Panc1 (cell line): ENCODE data around the gene EXT2. TPM values are rescaled to one million over a fixed set of nuclear protein-coding genes. Genes with fewer than 3 reads are reported as not detected.

ENCODE experiments used
- ATAC-seq: fragments of 200-7000 bp; cut with Tn5 transposase; 2 replicates; pipeline ENCODE4 v1.9.1; 2020; ENCODE audit warnings: mild to moderate bottlenecking, moderate library complexity
- BruUV-seq: library from RNA; stranded (reverse); fragments of 400-500 nt; replicated peaks from 2 replicates; lab custom pipeline; 2021; lab: Mats Ljungman, UMichigan
- CTCF ChIA-PET: fragments of 300-600 bp; sonication (Branson Sonifier 250); formaldehyde crosslinking; loops from one replicate; lab custom pipeline; 2022; ENCODE audit warnings: antibody characterized with exemption; lab: Charles Lee
- POLR2A ChIA-PET: fragments of 300-600 bp; sonication (Branson Sonifier 250); formaldehyde crosslinking; loops from one replicate; lab custom pipeline; 2022; ENCODE audit warnings: antibody characterized with exemption; lab: Charles Lee
- DNase-seq: peaks from one replicate; pipeline ENCODE4 v3.0.0-alpha.2; 2010; ENCODE audit warnings: low read depth, low spot score
- H3K27ac ChIP-seq: 2 replicates; pipeline ENCODE4 v1.5.1; 2011; ENCODE audit warnings: mild to moderate bottlenecking, low read length, inconsistent platforms
- H3K27me3 ChIP-seq: fragments of 200-500 bp; sonication (Bioruptor generic); 2 replicates; pipeline ENCODE4 v1.6.0; 2014; ENCODE audit warnings: low read length, inconsistent platforms; ENCODE audit not compliant: control insufficient read depth, insufficient read depth
- H3K36me3 ChIP-seq: fragments of 200-500 bp; sonication (Bioruptor generic); 2 replicates; pipeline ENCODE4 v1.5.1; 2014; ENCODE audit warnings: inconsistent platforms, mild to moderate bottlenecking, low read length, moderate library complexity; ENCODE audit not compliant: control insufficient read depth, insufficient read depth
- H3K4me1 ChIP-seq: 2 replicates; pipeline ENCODE4 v1.5.1; 2011; ENCODE audit warnings: inconsistent platforms, mild to moderate bottlenecking, low read length, moderate library complexity; ENCODE audit not compliant: control insufficient read depth, insufficient read depth
- H3K4me3 ChIP-seq, 2 experiments: 2 replicates each; pipeline ENCODE4 v1.5.1; 2011 to 2012; ENCODE audit warnings: low read depth in 2 of 2, low read length in 2 of 2, mild to moderate bottlenecking in 2 of 2, inconsistent platforms in 1 of 2, moderate library complexity in 1 of 2
- H3K9me3 ChIP-seq: fragments of 200-500 bp; sonication (Bioruptor generic); 2 replicates; pipeline ENCODE4 v1.5.1; 2014; ENCODE audit warnings: low read depth, mild to moderate bottlenecking, inconsistent platforms, low read length, moderate library complexity; ENCODE audit not compliant: control insufficient read depth, insufficient read depth
- CTCF ChIP-seq: fragments of 450-650 bp; IDR thresholded peaks from 2 replicates; pipeline ENCODE4 v1.5.1; 2017; ENCODE audit warnings: mild to moderate bottlenecking
- POLR2AphosphoS5 ChIP-seq: IDR thresholded peaks from 2 replicates; pipeline ENCODE4 v1.6.1; 2012; ENCODE audit warnings: mild to moderate bottlenecking, low read depth, low read length, moderate library complexity
- REST ChIP-seq, 2 experiments: IDR thresholded peaks; 2 replicates each; pipeline ENCODE4 v1.6.1; 2011 to 2012; ENCODE audit warnings: low read depth in 2 of 2, control low read depth in 1 of 2, low read length in 1 of 2, mild to moderate bottlenecking in 1 of 2, moderate library complexity in 1 of 2; ENCODE audit not compliant: insufficient read depth in 1 of 2
- SIN3A ChIP-seq: IDR thresholded peaks from 2 replicates; pipeline ENCODE4 v1.6.1; 2012; ENCODE audit warnings: low read depth, mild to moderate bottlenecking, low read length, moderate library complexity, borderline replicate concordance; ENCODE audit not compliant: insufficient read depth
- TCF7L2 ChIP-seq: IDR thresholded peaks from 2 replicates; pipeline ENCODE4 v1.6.1; 2011; ENCODE audit warnings: mild to moderate bottlenecking, low read depth, low read length, inconsistent platforms
- in situ Hi-C: cut with HindIII; loops from 2 replicates; pipeline ENCODE4 v1.10.0; 2016; ENCODE audit warnings: low sequenced_read_pairs, low pct_unique_long_range_greater_than_20kb
- intact Hi-C: fragments of 100-400 bp; cut with micrococcal nuclease; formaldehyde crosslinking; loops from one replicate; pipeline ENCODE4 v1.10.0; 2022; ENCODE audit not compliant: unreplicated experiment
- total RNA-seq: library from RNA; stranded (reverse); gene quantifications from one replicate; pipeline ENCODE4 v1.2.1, GENCODE V29; 2021; ENCODE audit not compliant: unreplicated experiment

The EXT2 gene
- total RNA-seq, 1 experiment from 2014 or later = 57.5 TPM

GRCh38 chr11:44285756-44286155, 190.3 kb downstream of the EXT2 start:
- no peaks in the 10 kb centered on the region for H3K36me3 ChIP-seq
- no peaks in the 10 kb centered on the region for H3K9me3 ChIP-seq
- DNase-seq (no peak), ATAC-seq (peak; percentile 41)
- ChIA-PET CTCF (interaction anchor here (0.6 to 1.0 kb wide), 4 partner anchors 42 to 254 kb away, joined by 3 to 7 read pairs (median 4); no protein-coding TSS in a partner anchor), POLR2A (no interaction called here)
- no peak overlapping the region for H3K4me3 ChIP-seq
- in situ Hi-C loops (no loop called here), intact Hi-C loops (loop anchor here (2.0 to 10.0 kb wide), 2 partner anchors 151 to 253 kb away; no protein-coding TSS in a partner anchor)
- no peaks in the 10 kb centered on the region for H3K27me3 ChIP-seq
- H3K4me1 ChIP-seq = peaks cover 4% of the 10 kb centered on the region
- TF ChIP-seq SIN3A (no peak), TCF7L2 (no peak), REST (IDR thresholded peaks at IDR 0.05; ENCODE audit: insufficient read depth in 1 of 2, low read depth in 2 of 2, low read length in 1 of 2) (no peak), CTCF (no peak), POLR2AphosphoS5 (no peak)
- no peak overlapping the region for H3K27ac ChIP-seq
- no TSS peak for BruUV-seq

- H3K27ac ChIP-seq = no peak overlapping the region
- H3K9me3 ChIP-seq = no peaks in the 10 kb centered on the region
- ATAC-seq = peak; percentile 87
- in situ Hi-C loops (no loop called here), intact Hi-C loops (loop anchor here (2.0 to 10.0 kb wide), 2 partner anchors 152 to 252 kb away; no protein-coding TSS in a partner anchor)
- H3K4me1 ChIP-seq = peaks cover 4% of the 10 kb centered on the region
- peak; percentile 47 for DNase-seq
- no TSS peak for BruUV-seq
- POLR2A ChIA-PET = no interaction called here
- CTCF ChIA-PET = interaction anchor here (0.8 to 1.0 kb wide), 3 partner anchors 55 to 253 kb away, joined by 3 to 4 read pairs (median 3); no protein-coding TSS in a partner anchor
- no peaks in the 10 kb centered on the region for H3K27me3 ChIP-seq
- H3K4me3 ChIP-seq = no peak overlapping the region
- no peaks in the 10 kb centered on the region for H3K36me3 ChIP-seq
- TF ChIP-seq REST (IDR thresholded peaks at IDR 0.05; ENCODE audit: insufficient read depth in 1 of 2, low read depth in 2 of 2, low read length in 1 of 2) = no peak
- TF ChIP-seq CTCF = peak; percentile 94
Measured at GRCh38 chr11:44286268-44286880, 190.9 kb downstream of the EXT2 start.
